Endothelial cell of umbilical vein (primary cell): ENCODE data around the gene MAPK8IP3.

Source experiments
- CTCF ChIP-seq, 2 donors: IDR thresholded peaks; 1 replicate in 1 of 2; 2 replicates in 1 of 2; pipeline ENCODE4 v1.5.1; 2011; ENCODE audit warnings: low read length in 2 of 2, mild to moderate bottlenecking in 2 of 2, moderate library complexity in 2 of 2, control low read depth in 1 of 2, inconsistent platforms in 1 of 2, low read depth in 1 of 2; ENCODE audit not compliant: insufficient read depth in 1 of 2; ENCODE audit errors: extremely low read depth in 1 of 2
- MAX ChIP-seq: IDR thresholded peaks from 2 replicates; pipeline ENCODE4 v1.6.1; 2011; ENCODE audit not compliant: insufficient read depth, insufficient read length
- POLR2AphosphoS5 ChIP-seq: IDR thresholded peaks from 2 replicates; pipeline ENCODE4 v1.6.1; 2012; ENCODE audit warnings: low read depth, mild to moderate bottlenecking, control low read depth, low read length, moderate library complexity; ENCODE audit not compliant: insufficient read depth

- no peak for TF ChIP-seq CTCF (IDR thresholded peaks at IDR 0.05; ENCODE audit: extremely low read depth in 1 of 2, insufficient read depth in 1 of 2, low read depth in 1 of 2, low read length in 2 of 2)
- no peak for TF ChIP-seq POLR2AphosphoS5
- no peak for TF ChIP-seq MAX
These were observed 71.0 kb downstream of the MAPK8IP3 start for GRCh38 chr16:1776991-1777374.
